HG02852 (cell line): Measurements from ENCODE around the gene AMZ2.

Experiments
- ATAC-seq: cut with Tn5 transposase; IDR thresholded peaks from one replicate; pipeline ENCODE4 v1.9.1; 2021; ENCODE audit warnings: mild to moderate bottlenecking, moderate library complexity; ENCODE audit not compliant: unreplicated experiment

AMZ2 gene

DNA sequence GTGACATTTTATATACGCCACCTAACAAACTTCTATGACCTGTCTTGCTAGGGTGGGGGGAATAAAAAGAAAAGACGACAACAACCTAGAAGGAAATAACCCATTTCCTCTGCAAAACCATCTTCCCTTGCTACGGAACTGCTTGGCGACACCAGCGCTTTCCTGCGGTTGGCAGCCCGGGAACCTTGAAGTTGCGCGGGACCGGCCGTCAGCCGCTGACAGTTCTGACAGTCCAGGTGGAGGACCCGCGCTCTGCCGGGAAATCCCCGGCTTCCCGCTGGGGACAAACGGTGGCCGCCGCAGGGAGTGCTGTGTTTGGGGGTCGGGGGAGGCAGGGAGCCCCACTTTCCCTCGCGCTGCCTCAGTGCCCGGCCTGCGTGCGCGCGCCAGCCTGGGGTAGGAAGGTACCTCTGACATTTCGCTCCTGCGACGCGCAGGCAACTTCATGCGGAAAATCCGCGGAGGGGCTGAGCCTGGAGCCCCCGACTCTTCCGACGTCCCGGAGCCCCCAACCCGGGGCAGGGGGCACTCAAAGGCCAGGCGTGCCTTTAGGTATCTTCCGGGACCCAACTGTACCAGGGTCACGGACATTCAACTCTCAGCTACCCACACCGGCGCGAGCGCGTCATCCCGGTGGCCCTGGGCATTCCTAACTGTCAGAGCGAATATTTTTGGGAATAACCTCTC, 42.6 kb downstream of the AMZ2 start:
- no peak for ATAC-seq

DNA sequence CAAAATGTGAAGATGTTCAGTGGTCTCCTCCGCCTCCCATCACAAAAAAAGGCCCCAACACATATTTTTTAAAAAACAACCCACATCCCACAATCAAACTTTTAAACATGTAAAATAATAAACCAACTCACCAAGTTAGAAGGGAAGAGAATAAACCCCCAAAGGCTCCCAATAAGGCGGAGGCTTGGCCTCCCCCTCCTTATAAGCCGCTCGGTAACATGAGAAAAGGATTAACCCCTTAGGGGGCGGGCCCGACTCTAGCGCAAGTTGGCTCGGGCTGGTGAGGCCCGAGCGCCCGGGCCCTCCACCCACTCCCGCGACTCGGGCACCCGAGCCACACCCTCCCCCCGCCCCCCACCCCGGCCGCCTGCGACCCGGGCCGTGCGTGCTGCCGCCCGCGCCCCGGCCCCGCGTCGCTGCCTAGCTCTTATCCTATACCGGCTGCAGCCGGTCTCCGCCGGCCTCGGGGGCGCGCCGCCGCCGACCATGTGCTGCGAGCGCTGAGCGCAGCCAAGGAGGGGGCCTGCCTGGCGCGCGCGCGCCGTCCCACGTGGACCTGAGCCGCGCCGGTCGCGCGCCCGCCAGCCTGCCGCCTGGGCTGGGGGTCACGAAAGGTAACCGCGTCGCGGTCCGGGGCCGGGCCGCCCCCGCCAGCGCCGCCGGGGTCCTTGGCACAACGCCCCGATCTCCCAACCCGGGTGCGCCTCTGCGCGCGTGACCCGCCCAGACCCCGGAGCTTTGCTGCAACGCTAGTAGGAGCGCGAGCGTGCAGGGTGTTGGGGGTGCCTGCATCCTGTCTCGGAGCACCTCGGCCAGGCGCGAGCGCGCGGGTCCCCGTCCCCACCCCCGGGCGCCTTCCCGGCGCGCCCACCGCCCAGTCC, 43.4 kb downstream of the AMZ2 start, which contains the start of the genes ARSG and SLC16A6:
Gene ARSG, plus strand, starts transcription at position 541 of the 881 bp plus-strand sequence. CDS start 15,999 bp downstream, outside the sequence.
Gene SLC16A6, minus strand, starts transcription at position 173 of the 881 bp plus-strand sequence. CDS start 12,807 bp downstream, outside the sequence.
- peak; percentile 45 for ATAC-seq

DNA sequence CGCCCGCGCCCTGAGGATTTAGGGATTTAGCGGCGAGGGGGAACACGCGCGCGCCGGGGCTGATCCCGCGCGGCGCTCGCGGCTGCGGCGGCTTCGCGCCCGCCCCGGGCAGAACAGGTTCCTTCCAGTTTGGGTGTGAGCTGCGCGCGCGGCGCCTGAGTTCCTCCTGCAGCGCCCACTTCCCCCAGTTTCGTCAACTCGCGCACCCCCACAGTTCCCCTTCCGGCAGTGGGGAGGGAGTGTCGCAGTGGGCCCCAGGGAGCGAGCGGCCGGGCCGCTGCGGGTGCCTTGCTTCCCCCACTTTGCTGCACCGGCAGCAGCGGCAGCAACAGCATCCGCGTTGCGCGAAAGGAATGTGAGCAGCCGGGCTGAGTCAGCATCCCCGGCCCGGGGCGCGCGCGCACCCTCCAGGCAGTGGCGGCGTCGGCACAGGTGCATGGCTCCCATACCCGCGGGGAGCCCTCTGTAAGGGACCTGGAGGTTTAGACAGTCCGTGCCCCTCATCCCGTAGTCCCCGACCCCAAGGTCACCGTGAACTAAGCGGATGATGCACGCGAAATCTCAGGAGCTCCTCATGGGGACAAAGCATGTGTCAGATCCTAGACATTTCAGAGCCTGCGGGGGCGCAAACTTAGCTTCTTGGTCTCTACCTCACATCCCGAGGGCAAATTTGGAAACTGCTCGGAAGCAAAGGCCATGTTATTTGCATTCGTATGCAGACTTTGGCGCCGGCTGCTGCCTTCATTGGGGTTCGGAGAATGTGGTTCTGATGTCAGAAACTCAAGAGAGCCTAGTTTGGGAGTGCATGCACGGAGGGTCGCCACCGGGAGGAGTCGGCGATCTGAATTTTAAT, 44.2 kb downstream of the AMZ2 start:
- ATAC-seq, result peak; percentile 69

DNA sequence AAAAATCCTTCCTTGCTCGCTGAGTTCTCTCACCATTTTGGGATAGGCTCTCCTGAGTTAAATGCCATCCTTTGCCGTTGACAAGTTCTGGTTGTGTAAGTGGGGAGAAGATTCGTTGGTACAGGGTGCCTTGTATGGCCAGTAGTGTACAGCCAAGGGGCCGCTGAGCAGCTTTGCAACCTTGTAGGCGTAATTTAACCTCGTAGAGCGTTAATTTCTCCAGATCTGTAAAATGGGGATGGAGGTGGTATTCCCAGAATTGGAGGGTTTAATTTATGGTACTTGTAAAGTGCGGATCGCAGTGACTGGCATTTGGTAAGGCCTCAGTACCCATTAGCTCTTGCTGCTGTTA, 44.8 kb downstream of the AMZ2 start:
- ATAC-seq, result no peak

DNA sequence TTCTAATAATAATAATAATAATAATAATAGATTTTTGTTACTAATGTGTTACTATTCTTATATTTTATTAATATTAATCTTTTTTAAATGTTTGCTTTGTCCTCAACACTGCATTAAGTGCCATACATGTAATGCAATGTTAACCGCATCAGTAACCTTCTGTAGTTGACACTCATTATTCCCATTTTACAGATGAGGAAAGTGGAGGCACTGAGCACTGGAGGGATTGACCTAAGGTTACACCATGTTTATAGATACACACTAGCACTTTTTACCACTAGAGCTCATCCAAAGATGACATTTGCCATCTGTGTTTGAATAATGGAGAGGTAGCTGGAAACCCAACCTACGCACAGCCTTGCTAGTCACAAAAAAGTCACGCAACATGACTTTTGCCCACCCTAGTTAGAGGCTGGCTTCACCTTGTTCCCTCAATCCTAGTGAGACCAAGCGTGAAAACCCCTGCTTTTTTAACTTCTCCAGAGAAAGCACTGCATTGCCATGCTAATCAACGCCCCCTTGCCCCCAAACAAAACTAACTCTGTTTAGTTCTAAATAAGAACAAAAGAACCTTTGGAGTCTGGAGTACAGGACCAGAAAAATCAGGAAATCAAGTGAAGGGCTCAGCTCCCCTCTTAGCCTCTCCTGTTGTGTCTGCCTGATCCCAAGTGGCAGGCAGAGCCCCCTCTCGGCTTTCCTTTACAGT, 45.8 kb downstream of the AMZ2 start:
- ATAC-seq, result no peak

DNA sequence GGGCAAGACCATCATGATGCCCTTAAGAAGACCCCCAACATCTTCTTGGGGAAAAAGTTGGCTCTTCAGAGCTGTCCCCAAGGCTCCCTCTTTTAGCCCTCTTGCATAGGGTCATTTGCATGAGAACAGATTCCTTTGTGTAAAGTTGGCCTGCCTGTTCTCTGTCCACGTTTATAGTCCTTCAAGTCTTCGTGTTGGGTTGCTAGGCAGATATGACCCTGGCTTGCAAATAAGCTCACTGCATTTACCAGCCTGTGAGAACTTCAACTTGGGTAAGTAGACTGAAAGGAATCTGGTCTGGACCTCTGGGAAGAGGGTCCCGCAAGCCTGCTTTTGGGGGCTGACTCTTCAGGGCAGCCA, 46.3 kb downstream of the AMZ2 start:
- ATAC-seq, result no peak

DNA sequence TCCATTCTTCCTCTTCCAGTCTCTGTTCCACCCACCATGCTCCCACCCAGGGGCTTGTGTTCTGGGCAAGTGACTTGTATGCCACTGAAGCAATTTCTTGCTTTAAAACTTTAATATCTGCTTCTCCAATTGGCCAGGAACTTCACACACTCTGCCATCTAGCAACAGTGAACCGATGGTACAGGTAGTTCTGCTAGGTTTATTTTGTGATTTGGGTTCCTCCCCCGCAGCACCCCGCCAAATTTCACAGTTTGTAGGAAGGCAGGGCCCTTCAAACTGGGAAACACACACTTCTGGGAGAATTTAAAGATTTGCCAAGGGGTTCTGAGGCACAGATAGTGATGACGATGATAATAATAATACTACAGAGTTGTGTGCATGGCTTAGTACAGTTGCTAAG, 46.8 kb downstream of the AMZ2 start:
- ATAC-seq, result no peak

DNA sequence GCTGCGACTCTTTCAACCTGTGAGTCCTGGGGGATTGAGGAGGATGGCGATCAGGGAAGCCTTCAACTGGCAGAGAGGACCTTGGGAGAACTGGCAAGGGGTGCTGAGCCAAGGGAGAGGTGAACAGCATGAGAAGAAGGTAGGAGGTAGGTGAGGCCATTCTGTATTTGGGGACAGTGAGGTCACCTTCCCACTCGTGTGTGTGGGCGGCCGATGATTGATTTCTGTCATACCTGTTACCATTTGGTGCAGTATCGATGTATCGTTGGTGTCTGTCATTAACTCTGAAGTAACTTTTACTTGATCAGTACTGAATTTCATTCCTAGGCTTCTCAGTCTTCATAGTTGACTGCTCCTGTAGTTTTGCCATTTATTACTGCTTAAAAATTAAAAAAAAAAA, 47.2 kb downstream of the AMZ2 start:
- ATAC-seq, result no peak

DNA sequence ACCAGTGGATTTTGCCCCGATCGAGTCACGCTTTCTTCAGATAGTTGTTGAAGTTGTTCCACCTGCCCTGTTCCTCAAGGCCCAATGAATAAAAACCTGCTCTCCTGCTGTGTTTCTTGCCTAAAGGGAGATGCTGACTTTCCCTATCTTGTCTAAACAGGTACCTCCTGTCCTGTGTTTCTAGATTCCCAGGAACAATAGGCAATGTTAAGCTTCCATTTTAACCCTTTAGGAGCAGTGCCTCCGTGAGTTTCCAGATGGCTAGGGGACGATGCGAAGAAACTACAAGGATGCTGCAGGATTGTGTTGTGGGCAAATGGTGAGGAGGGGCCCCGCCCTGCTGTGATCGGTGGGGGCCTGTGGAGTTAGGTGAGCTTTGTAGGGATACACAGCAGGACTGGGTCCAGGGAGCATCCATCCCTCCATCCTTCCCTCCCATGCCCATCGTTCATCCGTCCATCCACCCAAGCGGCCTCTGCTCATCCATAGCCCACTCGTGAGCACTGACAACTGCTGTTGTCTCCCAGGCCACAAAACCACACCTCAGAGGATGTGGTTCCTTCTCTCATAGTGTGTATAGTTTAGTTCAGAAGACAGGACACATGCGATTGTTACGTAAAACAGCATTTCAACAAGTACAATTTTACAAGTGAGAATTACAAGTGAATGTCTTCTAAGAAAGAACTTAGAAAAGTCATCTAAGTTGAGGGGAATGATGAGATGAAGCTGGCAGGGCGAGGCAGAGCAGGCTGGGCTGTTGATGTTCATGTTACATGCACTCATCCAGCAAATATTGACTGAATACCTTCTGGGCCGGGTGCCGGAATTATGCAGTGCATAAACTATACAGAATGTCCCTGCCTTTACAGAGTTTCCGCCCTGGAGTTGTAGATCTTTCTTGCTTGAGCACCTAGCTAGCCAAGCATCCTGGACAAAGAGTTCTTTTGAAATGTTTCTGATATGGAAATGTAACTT, 48.7 kb downstream of the AMZ2 start:
- ATAC-seq, result no peak

DNA sequence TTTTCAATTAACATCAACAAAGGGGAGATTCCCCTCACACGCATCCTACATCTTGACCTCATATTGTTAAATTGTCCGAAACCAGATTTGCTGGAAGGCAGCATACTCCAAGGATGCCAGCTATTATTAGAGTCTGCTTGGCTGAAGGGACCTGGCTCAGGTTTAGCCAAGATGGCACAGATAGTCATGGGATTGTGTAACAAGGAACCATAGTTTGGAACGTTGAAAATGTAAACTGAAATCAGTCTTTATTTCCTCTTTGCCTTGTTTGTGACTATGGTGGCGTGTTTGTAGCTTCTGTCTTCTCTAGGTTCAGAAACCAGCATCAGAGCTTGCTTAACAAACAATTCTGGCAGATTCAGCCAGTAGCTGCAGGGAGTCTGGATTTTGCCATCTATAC, 49.4 kb downstream of the AMZ2 start:
- no peak for ATAC-seq

DNA sequence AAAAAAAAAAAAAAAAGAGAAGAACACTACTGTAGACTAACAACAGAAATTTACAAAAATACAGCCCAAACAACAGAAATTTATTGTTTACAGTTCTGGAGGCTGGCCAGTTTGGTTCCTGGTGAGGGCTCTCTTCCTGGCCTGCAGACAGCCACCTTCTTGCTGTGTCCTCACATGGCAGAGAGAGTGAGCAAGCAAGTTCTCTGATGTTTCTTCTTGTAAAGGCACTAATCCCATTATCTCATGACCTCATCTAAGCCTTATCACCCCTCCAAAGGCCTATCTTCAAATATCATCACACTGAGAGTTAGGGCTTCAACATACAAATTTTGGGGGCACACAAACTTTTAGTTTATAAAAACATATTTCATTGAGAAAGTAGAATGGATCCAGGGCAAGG, 50.8 kb downstream of the AMZ2 start:
- ATAC-seq, result no peak

DNA sequence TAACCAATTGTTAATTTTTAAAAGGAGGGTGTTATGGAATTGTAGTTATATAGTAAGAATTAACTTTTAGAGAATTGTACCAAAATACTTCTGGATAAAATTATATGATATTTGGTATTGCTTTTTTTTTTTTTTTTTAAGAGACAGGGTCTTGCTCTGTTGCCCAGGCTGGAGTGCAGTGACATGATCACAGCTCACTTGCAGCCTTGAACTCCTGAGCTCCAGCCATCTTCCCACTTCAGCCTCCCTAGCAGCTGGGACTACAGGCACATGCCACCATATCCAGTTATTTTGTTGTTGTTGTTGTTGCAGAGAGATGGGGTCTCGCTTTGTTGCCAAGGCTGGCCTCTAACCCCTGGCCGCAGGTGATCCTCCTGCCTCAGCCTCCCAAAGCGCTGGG, 52.0 kb downstream of the AMZ2 start:
- ATAC-seq, result no peak

DNA sequence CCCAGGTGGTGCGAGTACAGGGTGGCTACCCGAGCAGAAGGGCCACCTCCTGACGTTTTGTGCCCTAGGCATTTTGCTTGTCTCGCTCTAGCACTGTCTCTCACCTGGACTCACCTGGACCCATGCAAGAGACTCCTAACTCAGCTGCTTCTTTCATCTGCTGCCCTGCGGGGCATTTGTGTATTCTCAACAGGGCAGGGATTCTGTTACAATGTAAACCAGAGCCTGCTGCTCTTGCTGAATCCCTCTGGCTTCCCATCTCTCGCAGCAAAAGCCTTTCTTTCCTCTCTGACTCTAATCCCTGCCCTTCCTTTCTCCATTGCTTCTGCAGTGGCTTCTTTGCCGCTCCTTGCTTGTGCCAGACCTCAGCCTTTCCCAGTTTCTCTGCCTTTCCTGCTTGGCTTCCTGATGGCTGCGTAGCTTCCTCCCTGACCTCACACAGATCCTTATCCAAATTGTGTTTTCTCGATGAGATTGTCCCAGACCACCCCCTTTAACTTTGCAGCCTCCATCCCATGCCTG, 53.7 kb downstream of the AMZ2 start:
- no peak for ATAC-seq

DNA sequence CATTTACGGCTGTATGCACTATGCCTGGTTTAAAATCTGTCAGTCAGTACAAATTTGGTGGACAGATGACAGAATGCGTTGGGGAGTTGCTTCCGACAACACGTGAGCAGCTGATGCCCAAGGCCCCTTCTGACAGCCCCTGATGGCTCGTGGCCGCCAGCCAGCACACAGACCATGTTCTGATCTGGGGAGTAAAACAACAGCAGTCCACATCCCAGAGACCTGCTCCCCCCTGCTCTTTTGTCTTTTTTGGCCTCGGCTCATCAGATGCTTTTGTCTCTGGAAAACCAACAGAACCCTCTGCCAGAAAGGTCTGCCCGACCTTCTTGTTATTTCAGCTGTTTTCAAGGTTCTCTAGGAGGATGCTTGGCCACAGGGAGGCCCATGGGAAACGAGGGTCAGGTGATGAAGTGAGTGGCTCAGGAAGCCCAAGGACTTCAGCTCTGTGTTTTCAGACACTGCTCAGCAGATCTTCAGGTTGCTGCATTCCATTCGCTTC, 54.3 kb downstream of the AMZ2 start:
- no peak for ATAC-seq

DNA sequence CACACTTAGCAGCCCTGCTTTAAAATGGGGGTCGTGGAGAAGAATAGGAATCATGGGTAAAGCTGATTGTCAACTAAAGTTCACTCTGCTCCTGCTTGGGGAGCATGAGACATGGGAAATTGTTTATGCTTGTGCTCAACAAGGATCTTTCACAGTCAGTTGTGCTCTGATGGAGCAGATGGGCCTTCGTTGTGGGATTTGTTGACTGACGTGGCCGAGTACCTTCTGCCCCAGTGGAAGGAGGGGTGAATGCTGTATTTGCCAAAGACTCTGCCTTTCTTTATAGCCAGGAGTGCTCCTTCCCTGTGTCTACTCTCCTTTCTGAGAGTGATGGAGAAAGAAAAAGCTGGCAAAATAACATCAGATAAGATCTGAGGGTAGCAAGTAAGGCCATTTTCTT, 54.8 kb downstream of the AMZ2 start:
- no peak for ATAC-seq

DNA sequence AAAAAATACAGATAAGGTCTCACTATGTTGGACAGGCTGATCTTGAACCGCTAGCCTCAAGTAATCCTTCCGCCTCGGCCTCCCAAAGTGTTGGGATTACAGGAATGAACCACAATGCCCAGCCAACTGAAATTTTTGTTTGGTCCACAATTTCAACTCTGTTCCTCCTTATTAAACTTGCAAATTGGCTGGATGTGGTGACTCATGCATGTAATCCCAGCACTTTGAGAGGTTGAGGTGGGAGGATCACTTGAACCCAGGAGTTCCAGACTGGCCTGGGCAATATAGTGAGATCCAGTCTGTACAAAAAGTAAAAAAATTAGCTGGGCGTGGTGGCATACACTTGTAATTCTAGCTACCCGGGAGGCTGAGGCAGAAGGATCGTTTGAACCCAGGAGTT, 56.9 kb downstream of the AMZ2 start:
- no peak for ATAC-seq

DNA sequence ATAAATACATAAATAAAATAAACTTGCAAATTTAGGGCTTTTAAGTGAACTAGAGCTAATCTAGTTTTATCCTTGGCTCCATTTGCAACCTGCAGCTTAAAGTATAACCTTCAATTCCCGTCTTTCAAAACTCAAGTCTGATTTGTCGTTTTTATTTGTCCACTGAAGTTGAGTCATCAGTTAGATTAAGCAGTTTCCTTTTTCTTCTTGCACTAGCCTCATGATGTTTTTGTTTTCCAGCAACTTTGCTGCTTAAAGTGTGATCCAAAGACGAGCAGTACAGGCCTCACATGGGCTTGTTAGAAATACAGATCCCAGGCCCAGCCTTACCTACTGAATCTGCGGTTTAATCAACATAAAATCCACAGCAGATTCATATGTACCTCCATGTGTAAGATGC, 57.3 kb downstream of the AMZ2 start:
- ATAC-seq, result no peak
